Stimulated activated CD4-positive, alpha-beta T cell treated with anti-CD3 and anti-CD28 coated beads, Interleukin-2, amount 100 ng/mL, for 48 hours (primary cell): ENCODE data around the gene CYLD.

Experiments
- DNase-seq, 2 donors: peaks; one replicate each; pipeline ENCODE4 v3.0.0-alpha.2; 2020

The CYLD gene

GRCh38 chr16:50821586-50821985, 79.7 kb downstream of the CYLD start:
- no peak for DNase-seq

- no peak for DNase-seq
Measured at GRCh38 chr16:50822671-50823070, 80.8 kb downstream of the CYLD start.

GRCh38 chr16:50826797-50827316, 85.0 kb downstream of the CYLD start:
- no peak for DNase-seq

- DNase-seq, result no peak
Measured at GRCh38 chr16:50828164-50828702, 86.3 kb downstream of the CYLD start.

GRCh38 chr16:50830698-50831097, 88.8 kb downstream of the CYLD start:
- no peak for DNase-seq

DNA sequence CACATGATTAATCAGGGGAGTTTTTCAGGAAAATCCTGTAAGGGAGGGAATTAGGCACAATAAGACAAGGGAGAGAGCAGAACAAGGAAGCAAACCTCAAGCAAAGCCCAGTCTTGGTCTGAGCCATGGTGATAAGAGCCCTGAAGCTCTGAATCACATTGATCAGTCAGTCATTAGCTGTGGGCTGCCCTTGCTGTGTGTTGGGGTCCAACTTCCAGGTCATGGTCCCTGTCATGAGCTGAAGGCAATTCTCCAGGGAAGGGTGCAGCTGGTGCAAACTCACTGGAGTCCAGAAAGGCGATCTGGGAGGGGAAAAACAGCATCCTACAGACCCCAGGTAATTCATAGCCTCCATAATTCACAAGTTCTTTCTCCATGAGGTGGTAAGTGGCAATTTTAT, 89.9 kb downstream of the CYLD start:
- DNase-seq, result no peak

DNA sequence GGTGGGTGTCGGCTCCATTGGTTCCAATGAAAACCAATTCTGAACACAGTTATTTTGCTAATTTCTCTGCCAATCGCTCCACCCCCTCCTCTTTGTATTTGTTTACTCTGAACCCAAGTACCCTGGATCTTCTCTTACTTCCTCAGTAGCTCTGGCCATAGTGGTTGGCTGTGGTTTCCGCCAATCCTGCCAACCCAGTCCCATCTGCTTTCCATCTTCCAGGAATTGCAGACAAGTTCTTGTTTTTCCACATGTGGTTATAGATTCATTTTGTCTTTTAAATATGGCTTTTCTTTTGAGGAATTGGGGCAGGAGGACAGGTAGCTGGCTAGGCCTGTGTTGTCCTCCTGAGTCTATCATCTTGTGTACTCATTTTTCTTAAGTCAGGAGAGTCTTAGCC, 92.0 kb downstream of the CYLD start:
- DNase-seq, result no peak

DNA sequence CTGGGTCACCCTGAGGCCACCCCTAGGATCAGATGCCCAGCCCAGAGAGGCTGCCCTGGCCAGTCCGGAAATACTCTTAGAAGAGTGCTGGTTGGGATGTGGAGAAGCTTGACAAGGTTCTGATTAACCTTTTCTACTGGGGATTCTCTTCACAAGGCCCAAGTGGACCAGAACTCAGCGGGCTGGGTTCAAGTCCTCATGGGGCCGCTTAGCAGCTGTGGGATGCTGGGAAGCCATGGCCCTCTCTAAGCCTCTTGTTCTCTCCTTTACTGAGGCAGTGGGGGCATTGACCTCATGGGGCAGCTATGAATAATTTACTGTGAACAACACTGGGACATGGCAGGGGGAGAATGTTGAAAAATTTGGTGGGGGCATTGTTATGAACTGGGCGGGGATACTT, 92.8 kb downstream of the CYLD start:
- DNase-seq, result no peak

GRCh38 chr16:50835358-50836060, 93.6 kb downstream of the CYLD start:
- no peak for DNase-seq

DNA sequence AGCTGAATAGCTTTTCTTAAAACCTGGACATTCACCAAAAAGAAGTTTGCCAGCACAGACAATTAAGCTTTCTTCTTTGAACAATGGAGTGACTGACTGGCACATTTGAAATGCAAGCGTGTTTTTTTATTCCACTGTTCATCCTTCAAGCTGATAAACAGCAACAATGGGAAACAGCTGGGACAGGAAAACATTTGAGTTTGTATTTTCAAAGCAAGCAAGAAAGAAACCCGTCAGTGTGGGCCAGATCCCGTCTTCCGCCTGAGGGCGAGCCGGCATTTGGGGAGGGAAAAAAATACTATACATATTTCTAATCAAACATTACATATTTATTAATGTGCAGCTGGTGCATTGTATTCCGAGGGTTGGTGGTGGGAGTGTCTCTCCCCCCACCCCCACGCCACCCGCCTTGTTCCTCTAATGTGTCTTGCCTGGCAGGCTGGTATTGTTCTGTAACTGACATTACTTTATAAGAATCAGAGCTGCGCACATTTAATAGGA, 94.3 kb downstream of the CYLD start:
- no peak for DNase-seq

- DNase-seq, result no peak
Measured at GRCh38 chr16:50837324-50837723, 95.4 kb downstream of the CYLD start.

DNA sequence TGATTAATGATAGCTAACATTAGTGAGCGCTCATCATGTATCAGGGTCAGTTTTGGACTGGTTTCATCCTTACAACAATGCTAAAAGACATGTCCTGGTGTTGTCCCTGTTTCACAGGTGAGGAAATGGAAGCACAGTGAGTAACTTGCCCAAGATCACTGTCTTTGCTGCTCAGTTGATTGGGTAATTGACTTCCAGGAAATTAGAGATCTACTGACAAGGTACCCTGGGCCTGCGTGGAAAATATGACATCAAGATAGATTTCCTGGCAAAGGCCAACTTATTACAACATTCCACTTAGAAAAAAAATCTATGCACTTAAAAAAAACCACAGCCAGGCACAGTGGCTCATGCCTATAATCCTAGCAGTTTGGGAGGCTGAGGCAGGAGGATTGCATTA, 96.3 kb downstream of the CYLD start:
- no peak for DNase-seq

GRCh38 chr16:50838885-50839284, 97.0 kb downstream of the CYLD start:
- DNase-seq, result no peak

DNA sequence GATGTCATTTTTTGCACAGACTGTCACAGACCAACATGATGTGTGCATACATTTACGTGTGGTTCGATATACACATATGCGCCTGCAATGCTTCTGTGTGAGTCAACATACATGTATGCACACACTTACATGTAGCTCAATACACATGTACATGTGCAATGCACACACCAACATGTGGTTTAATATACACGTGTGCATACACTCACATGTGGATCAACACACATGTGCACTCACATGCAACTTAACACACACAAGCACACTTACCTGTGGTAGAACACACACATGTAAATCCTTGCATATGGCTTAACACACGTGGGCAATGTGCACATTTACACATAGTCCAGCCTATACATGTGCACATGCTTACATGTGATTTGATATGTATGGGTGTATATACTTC, 97.5 kb downstream of the CYLD start:
- no peak for DNase-seq

DNA sequence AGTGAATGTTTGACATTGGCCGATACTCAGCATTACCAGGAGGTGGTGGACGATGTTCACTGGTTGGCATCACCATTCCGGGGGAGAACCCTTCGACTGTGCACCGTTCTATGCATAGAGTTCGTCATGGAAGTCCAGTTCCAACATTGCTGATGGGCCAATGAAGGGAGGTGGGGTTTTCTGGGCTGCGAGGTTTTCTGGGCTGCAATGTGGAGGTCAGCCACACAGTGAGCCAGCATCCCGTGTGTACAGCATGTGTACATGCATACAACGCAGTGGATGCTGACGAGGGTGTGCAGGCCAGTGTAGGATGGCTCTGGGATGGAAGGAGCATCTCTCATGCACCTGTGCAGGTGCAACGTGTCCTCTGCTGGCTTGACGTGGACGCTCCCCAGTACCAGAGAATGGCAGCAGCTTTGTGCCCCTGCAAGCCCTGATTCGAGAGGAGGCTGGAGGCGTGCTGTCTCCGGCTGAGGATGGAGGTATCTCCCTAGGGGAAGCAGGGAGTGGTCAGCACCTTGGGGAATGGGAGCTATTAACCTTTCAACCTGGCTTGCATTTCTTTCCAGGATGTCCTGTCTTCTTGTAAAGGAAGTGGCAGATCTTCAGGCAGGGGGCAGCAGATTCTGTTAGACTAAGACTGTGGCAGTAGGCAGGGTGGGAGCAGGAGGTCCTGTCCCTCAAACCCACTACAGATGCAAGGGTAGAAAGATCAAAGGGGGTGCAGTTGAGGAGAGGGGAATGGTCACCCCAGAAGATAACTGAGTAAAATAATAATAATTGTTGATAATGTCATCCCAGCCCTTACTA, 98.2 kb downstream of the CYLD start:
- no peak for DNase-seq

DNA sequence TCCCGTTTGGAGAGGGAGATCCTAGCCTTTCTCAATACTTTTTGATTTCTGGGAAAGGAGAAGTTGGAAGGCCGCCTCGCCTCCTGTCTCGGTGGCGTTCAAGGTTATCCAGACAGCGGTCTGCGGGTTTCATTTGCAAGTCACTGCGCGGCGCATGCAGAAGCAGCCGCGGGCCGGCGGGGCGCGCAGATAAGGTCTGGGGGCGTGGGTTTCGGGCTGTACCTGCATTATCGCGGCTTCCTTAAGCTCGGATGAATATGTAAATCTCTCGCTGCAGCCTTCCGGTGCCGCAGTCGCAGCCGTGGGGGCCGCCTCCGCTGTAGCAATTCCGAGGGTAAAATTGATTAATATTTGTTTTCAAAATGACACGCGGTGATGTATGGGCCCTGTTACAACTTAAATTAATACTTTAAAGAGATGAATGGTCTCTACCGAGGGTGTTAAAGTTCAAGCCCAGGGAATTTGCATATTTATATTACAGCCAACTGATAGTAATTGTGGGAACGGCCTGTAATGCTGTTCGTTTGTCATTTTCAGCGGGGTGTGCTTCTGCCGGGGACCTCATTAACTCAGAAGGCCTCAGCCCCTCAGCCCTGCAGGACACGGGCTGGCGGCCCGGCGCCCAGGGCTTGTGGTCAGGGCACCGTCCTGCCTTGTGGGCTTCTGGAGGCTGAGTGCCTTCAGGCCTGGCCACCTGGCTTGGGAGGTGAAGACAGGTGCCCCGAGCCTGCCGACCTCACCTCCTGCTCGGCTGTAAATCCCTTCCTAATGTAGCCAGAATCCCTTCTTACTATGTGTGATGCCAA, 99.4 kb downstream of the CYLD start:
- DNase-seq, result peak; percentile 20 to 24

GRCh38 chr16:50842013-50842505, 100.2 kb downstream of the CYLD start:
- no peak for DNase-seq

DNA sequence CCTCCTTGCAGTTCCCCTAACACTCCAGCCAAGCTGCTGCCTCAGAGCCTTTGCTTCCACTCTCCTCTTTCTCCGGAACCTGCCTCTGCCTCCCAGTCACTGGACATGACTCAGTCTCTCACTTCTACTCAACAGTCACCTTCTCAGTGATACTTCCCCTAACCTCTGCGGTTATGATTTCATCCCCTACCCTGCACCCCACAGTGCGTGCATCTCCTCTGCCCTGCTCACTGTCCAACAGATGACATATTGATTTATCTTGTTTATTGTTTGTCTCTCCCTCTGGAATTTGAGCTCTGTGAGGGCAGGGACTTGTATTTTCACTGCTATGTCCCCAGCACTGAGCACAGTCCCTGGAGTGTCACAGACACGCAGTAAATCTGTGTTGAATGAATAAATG, 100.7 kb downstream of the CYLD start:
- peak; percentile 10 to 18 for DNase-seq

GRCh38 chr16:50844840-50845239, 103.0 kb downstream of the CYLD start:
- no peak for DNase-seq

DNA sequence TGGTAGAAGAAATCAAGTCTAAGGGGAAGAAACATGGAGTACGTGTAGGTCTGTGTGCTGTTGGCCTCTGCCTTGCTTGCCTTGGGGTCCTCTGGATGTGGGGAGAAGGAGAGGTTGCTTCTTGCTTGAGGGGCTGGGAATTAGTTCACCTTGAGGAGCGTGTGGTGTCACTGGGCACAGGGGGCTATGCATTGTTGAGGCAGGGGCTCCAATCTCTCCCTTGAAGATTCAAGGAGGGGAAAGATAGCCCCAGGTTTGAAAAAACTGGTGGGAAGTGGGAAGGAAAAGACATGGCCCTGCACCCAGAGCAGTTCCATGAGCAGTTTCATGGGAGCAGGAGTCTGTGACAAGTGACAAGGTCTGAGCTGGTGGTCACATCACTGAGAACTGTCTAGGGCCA, 103.4 kb downstream of the CYLD start:
- DNase-seq, result no peak

DNA sequence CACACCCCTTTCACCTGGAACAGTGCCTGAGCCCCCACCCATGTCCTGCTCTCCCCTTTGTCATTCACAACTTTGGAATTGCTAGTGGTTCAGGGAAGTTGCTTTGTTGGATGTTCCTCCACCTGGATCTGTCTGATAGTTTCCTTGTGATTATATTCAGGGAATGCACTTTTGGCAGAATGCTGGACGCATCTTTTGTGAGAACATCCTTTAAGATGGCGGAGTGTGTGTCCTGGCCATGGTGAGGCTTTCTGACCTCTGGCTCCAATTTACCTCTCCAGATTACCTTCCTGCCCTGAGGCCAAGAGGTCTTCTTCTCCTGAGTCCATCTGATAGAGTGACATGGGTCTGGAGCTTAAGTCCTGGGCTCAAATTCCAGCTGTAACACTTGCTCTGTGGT, 104.6 kb downstream of the CYLD start:
- DNase-seq, result no peak

DNA sequence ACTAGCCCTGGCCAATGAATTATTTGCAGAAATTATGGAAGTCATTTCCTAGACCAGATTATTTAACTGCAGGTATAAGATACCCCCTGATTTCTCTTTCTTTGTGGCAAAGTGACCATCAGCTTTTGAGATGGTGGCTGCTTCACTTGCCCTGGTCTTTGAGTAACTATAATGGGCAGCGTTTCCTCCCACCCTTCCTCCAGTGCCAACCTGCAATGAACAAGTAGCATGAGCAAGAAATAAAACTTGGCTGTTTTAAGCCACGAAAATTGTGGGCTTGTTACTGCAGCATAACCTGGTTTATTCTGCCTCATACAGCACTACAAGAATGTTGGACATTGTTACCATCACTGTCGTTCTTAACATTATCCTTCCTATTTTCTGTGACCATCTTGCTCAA, 105.3 kb downstream of the CYLD start:
- no peak for DNase-seq
